Dermis microvascular lymphatic vessel endothelial cell (primary cell): Measurements from ENCODE around the gene SCO2. TPM values are rescaled to one million over a fixed set of nuclear protein-coding genes. Genes with fewer than 3 reads are reported as not detected.

ENCODE experiments used
- DNase-seq, 2 donors: peaks; one replicate each; pipeline versions ENCODE4 v3.0.0 to v3.0.0-alpha.2; 2010; ENCODE audit warnings: low read depth in 2 of 2
- total RNA-seq: library from RNA; depleted of rRNA; stranded (reverse); fragments of >200 nt; gene quantifications from 2 replicates; pipeline ENCODE4 v1.2.1, GENCODE V29; 2014

Gene SCO2
- total RNA-seq, 1 donor from 2014 or later, result 3.1 TPM

DNA sequence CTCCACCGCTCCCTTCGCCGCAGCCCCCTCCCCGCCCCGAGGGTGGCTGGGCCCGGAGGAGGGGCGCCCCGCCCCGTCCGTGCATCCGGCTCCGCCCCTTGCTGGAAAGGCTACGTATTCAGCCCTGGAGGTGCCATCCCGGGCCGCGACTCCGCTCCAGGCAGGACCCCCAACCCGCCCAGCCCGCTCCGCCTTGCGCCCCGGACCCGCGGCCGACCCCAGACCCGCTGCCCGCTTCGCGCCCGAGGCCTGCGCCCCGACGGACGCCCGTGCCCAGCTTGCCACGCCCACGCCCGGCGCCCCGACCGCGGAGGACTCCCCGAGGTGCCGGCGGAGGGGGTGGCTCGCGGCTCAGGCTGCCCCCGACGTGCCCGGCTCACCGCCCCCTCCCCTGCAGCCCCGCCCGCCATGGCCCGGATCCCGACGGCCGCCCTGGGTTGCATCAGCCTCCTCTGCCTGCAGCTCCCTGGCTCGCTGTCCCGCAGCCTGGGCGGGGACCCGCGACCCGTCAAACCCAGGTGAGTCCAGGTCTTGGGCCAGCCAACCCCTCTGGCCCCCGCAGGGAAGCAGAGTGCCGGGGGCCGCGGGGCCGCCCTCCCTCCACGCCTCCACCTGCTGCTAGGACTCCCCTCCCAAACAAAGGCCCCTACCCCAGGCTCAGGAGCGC, 43.8 kb downstream of the SCO2 start, which contains the start of gene ADM2:
Gene ADM2 (plus strand): TSS at position 104 of the 667 bp plus-strand sequence. CDS start 305 bp downstream, at position 409.
- DNase-seq, result peak in 1 of 2 donors; percentile 24

DNA sequence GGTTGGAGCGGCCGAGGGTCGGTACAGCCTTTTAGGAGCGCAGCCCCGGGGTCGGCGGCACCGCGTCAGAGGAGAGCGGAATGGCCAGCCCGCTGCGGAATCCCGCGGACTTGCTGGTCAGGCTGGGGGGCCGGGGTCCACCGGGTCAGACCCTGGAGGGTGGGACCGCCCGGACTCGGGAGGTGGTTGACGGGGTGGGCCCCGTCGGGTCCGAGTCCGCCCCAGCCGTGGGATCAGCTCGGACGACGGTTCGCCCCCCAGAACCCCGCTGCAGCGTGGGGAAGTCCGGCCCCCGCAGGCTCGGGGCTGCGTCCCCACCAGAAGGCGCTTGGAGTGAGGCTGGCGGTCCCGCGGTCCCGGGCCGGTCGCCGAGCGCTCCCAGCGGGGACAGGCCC, 44.4 kb downstream of the SCO2 start:
- DNase-seq, result no peak

DNA sequence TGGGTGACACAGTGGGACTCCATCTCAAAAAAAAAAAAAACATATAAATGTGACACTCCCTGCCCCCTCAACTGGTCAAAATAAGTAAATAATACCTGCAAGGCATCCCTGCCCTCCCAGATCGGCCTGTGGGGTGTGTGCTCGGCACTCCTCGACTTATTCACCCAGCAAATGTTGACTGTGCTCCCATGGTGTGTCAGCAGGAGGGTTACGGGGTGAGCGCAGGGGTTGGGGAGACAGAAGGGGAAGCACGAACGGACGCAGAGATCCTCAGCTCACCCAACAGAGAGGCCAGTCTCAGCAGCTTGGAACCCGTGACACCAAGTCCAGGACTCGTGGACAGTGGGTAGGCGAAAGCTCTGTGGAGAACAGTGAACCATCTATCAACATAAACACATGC, 45.7 kb downstream of the SCO2 start:
- DNase-seq, result no peak

DNA sequence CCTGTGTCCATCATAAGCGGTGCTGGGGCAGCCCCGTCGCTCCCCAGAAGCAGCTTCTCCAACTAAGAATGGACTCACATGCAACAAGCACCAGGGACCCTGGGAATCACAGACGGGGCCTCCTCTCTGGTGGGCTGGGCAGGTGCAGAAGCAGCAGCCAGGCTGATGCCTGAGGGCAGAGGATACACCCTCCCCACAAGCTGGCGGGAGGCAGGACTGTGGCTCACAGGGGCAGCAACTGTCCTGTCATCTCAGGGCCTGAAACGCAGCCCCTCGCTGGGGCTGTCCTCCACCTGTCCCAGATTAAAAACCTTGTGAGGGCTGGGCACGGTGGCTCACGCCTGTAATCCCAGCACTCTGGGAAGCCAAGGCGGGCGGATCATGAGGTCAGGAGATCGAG, 47.5 kb downstream of the SCO2 start:
- no peak for DNase-seq

DNA sequence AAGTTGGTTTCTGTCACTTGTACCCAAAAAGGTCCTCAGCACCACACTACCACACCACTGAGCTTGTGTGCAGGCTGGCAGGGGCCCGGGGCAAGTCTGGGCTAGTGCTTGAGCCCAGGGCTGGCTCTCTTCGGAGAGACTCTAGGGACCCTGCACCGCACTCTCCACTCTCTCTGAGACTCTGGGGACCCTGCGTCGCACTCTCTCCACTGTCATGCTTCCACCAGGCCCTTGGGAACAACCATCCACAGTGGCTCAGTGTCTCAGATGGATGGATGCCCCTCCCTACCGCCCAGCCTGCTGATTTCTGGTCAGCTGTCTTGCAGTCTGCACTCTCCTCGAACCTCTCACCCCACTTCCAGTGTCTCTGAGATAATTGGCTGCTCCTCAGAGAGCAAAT, 48.5 kb downstream of the SCO2 start:
- DNase-seq, result no peak

DNA sequence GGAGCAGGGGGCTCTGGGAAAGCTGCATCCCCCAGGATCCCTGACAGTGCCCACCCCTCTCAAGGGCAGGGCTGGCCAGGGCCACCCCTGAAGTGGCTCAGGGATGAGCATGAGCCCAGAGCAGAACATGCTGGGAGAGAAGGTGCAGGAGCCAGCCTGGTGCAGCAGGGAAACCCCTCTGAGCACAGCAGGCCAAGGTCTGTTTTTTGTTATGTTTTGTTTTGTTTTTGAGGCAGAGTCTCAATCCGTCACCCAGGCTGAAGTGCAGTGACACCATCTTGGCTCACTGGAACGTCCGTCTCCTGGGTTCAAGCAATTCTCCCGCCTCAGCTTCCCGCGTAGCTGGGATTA, 49.8 kb downstream of the SCO2 start:
- DNase-seq, result no peak

DNA sequence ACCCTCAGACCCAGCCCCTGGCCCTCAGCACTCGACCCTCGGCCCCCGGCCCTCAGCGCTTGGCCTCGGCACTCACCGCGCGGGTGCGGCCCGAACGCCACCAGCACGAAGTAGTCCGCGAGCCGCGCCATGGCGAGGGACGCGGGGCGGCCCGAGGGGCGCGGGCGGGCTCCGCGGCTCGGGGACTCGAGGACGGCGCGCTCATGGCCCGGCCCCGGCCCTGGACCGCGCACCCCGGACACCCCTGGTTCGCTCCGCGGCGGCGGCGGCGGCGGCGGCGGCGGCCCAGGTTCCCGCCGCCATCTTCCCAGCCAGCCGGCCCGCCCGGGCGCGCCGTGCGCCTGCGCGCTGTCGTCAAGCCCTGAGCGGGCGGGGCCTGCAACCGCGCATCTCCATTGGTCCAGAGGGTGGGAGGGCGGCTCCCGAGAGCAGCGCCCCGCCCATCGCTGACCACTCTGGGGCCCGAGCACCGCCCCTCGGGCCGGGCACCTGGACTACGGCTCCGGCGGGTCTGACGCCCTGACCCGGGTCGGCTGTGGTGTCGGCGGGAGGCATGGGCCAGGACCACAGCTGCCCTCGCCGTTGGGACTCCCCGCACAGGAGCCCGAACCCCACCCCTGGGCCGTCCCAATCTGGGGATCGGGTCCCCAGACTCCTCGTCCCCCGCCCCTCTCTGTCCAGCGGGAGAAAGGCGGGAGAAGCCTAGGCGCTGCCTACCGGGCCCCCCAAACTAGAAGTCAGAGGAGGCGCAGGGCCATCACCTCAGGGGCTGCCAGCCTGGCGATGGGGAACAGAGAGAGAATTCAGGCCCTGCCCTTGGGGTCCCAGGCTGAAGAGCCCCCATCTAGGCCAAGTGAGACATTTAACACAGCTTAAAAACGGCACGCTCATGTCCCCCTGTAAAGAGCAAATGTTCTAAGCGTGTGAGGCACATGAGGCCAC, 50.4 kb downstream of the SCO2 start, which contains the start of gene SBF1:
Gene SBF1 (minus strand): TSS at position 326 of the 942 bp plus-strand sequence. CDS start 195 bp downstream, at position 131.
- DNase-seq, result peak; percentile 69 to 91

DNA sequence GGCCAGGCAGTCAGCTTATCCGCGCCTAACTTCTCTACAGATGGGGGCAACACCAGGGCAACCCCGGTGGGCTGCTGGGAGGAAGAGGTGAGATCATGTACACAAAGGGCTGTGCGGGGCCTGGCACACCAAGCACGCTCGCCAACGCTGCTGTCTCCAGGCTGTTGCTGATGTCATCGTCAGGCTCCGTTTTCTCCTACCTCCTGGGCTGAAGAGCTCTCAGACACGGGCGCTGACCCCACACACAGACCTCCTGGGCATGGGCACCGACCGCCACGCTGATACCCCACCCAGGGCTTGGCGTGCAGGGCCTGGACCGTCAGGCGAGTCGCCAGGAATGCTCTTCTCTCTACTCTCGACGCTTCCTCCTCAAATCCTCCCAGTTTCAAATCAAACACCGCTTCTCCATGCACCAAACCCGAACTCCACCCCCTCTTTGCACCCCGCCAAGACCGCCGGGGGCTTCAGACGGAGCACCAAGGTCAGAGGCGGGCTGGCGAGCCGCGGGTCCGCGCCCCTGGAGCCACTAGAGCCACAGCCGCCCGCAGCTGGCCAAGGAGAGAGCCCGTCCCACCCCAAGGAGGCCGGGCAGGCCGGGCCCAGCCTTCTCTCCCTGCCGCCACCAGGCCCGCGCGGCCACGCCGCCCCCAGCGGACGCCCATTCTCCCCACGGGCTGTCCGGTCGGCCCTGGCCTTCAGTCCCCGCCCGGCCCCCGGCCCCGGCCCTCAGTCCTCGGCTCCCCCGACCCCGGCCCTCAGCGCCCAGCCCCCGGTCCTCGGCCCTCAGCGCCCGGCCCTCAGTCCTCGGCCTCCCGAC, 51.3 kb downstream of the SCO2 start:
- peak in 1 of 2 donors; percentile 62 for DNase-seq

Other genes starting within 250 kb of the SCO2 start
- gene PLXNB2, start 218.0 kb downstream of the SCO2 start, total RNA-seq, result 49.4 and 71.9 TPM in 2 replicates
- gene DENND6B, start 198.6 kb downstream of the SCO2 start, total RNA-seq, result 0.64 and 1.9 TPM in 2 replicates
- gene PPP6R2, start 182.3 kb downstream of the SCO2 start, total RNA-seq, result 39.4 and 58.5 TPM in 2 replicates
- gene SBF1, start 50.6 kb downstream of the SCO2 start, total RNA-seq, result 26.7 and 35.4 TPM in 2 replicates
- gene ADM2, start 44.1 kb downstream of the SCO2 start, total RNA-seq, result 0.13 and 0.25 TPM in 2 replicates
- 0.13 TPM in 1 of 2 replicates, not detected in the other for gene MIOX, start 38.7 kb downstream of the SCO2 start, total RNA-seq
- gene LMF2, start 17.9 kb downstream of the SCO2 start, total RNA-seq, result 18.4 and 32.6 TPM in 2 replicates
- 22.0 and 22.2 TPM in 2 replicates for gene NCAPH2, start 17.4 kb downstream of the SCO2 start, total RNA-seq
- 11.9 and 24.9 TPM in 2 replicates for gene TYMP, start 4.4 kb upstream of the SCO2 start, total RNA-seq
- not detected in 2 replicates for gene KLHDC7B, start 20.3 kb upstream of the SCO2 start, total RNA-seq
- gene SYCE3, start 37.3 kb upstream of the SCO2 start, total RNA-seq, result not detected in 2 replicates
- gene CPT1B, start 52.8 kb upstream of the SCO2 start, total RNA-seq, result 0.77 and 4.3 TPM in 2 replicates
- gene CHKB, start 57.3 kb upstream of the SCO2 start, total RNA-seq, result 18.0 and 41.3 TPM in 2 replicates
- gene MAPK8IP2, start 75.2 kb upstream of the SCO2 start, total RNA-seq, result 0.13 and 0.25 TPM in 2 replicates
- 8.0 and 18.6 TPM in 2 replicates for gene ARSA, start 102.6 kb upstream of the SCO2 start, total RNA-seq
- gene SHANK3, start 147.2 kb upstream of the SCO2 start, total RNA-seq, result 7.8 and 19.7 TPM in 2 replicates
- gene ACR, start 212.6 kb upstream of the SCO2 start, total RNA-seq, result under 0.01 and 0.38 TPM in 2 replicates